Mesothelial cell of epicardium (in vitro differentiated cells): ENCODE measurements around the gene ADAMTS17. TPM values are rescaled to one million over a fixed set of nuclear protein-coding genes. Genes with fewer than 3 reads are reported as not detected.
A peak's percentile ranks its signal among the peaks of the same experiment; 100 is the strongest.

ENCODE experiments used
- DNase-seq, 2 experiments: peaks; one replicate each; pipeline ENCODE4 v3.0.0; 2021; ENCODE audit warnings: low spot score in 2 of 2; ENCODE audit not compliant: unreplicated experiment in 2 of 2
- H3K27ac Mint-ChIP-seq: 2 replicates; pipeline ENCODE4 v1.8.0; 2021; ENCODE audit warnings: mixed read lengths
- H3K27me3 Mint-ChIP-seq: 2 replicates; pipeline ENCODE4 v1.8.0; 2021; ENCODE audit warnings: low read depth, mixed read lengths
- H3K36me3 Mint-ChIP-seq: 2 replicates; pipeline ENCODE4 v1.8.0; 2021; ENCODE audit warnings: mixed read lengths
- H3K4me1 Mint-ChIP-seq: 2 replicates; pipeline ENCODE4 v1.8.0; 2021; ENCODE audit warnings: mixed read lengths
- H3K4me3 Mint-ChIP-seq: 2 replicates; pipeline ENCODE4 v1.8.0; 2021; ENCODE audit warnings: mild to moderate bottlenecking, moderate library complexity, mixed read lengths
- H3K9me3 Mint-ChIP-seq: 2 replicates; pipeline ENCODE4 v1.8.0; 2021; ENCODE audit warnings: mixed read lengths
- CTCF ChIP-seq: fragments of 200-600 bp; sonication (generic); IDR thresholded peaks from one replicate; pipeline ENCODE4 v1.5.0; 2021; ENCODE audit warnings: antibody characterized with exemption; ENCODE audit not compliant: unreplicated experiment
- total RNA-seq: library from RNA; stranded (reverse); gene quantifications from 3 replicates; pipeline ENCODE4 v1.2.1, GENCODE V29; 2021

Gene ADAMTS17
- total RNA-seq, 1 donor from 2014 or later, result 39.4 TPM

DNA sequence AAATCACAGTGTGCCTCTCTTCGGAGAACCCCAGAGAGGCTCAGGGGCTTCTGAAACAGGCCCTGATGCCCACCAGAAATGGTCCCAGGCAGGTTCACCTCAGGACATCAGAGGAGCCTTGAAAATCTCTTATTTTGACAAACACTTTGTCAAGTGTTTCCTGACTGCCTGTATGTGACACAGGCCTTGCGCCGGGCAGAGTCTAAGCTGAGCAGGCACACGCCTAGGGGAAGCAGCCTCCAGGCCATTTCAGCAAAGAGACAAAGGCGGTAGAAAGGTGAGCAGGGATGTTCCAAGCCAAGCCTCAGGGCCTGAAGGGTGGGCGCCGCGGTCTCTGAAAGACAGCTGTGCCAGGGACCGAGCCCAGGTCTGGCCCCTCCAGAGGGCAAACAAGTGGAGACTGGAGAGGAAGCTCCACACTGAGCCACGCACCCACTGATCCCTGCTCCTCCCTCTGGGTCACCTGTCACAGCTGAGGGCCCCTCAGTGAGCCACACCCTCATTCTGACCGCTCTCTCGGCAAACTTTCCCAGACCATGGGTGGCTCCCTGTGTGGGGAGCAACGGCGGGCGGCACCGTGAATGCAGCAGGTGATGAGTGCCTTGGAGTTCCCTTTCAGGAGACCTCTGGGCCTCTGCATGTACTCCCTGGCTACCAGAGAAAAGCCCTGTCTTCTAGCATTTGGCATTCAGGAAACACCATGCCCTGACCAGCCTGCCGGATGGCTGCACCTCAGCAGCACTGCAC lies 136.1 kb downstream of the ADAMTS17 start:
- H3K27me3 Mint-ChIP-seq, result no peaks in the 10 kb centered on the region
- DNase-seq, result no peak
- peaks cover 48% of the 10 kb centered on the region for H3K4me1 Mint-ChIP-seq
- no peak overlapping the region for H3K4me3 Mint-ChIP-seq
- peaks cover 17% of the 10 kb centered on the region for H3K36me3 Mint-ChIP-seq
- no peak for TF ChIP-seq CTCF
- peak overlapping the region; percentile 77 for H3K27ac Mint-ChIP-seq
- H3K9me3 Mint-ChIP-seq, result peaks cover 15% of the 10 kb centered on the region

DNA sequence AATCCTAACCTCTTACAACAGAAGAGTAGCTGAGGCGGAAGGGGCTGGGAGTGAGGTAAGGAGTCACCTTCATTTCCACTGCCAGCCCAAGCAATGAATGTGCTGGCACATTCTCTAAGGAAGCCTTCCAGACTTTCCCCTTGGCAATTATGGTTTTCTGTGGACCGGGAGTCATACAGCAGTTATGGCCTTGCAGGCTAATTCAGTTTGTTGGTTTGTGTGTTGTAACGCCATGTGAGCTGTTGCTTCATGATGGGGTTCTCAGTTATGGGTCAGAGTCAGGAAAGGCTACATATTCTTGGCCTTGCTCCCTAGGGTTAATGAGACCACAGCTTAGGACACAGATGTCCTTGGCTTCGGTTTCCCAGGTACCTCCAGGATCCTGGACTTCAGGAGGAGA lies 137.0 kb downstream of the ADAMTS17 start:
- Mint-ChIP-seq H3K9me3 (peaks cover 15% of the 10 kb centered on the region), H3K4me3 (no peak overlapping the region), H3K36me3 (peaks cover 17% of the 10 kb centered on the region), H3K4me1 (peaks cover 49% of the 10 kb centered on the region), H3K27me3 (no peaks in the 10 kb centered on the region), H3K27ac (no peak overlapping the region)
- no peak for TF ChIP-seq CTCF
- no peak for DNase-seq

DNA sequence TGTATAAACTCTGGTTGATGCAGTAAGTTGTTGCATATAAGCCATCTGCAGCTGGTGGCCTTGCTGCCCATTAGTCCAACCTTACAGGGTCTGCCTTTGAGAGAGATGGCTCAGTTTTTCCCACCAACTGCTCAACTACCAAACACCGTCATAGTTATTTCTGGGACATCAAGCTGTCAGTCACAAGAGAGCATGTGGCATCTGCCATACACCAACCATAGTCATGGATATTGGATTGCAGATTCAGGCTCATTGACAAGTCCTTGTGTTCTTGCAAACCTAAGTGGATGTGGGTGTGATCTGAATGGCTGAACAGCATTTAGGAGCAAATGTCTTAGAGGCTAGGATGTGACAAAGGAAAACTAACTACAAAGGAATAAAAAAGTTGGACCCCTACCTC lies 137.6 kb downstream of the ADAMTS17 start:
- Mint-ChIP-seq H3K27ac (no peak overlapping the region), H3K4me3 (no peak overlapping the region), H3K27me3 (no peaks in the 10 kb centered on the region), H3K4me1 (peaks cover 50% of the 10 kb centered on the region), H3K9me3 (peaks cover 15% of the 10 kb centered on the region), H3K36me3 (peaks cover 17% of the 10 kb centered on the region)
- TF ChIP-seq CTCF, result no peak
- DNase-seq, result no peak

- no peak for TF ChIP-seq CTCF
- DNase-seq, result no peak
- H3K4me1 Mint-ChIP-seq, result peaks cover 63% of the 10 kb centered on the region
- H3K27me3 Mint-ChIP-seq, result no peaks in the 10 kb centered on the region
- peak overlapping the region; percentile 92 for H3K27ac Mint-ChIP-seq
- H3K4me3 Mint-ChIP-seq, result no peak overlapping the region
- peaks cover 17% of the 10 kb centered on the region for H3K36me3 Mint-ChIP-seq
- peaks cover 15% of the 10 kb centered on the region for H3K9me3 Mint-ChIP-seq
These were observed 139.3 kb downstream of the ADAMTS17 start for GRCh38 chr15:100202309-100202960.

- H3K36me3 Mint-ChIP-seq, result peaks cover 17% of the 10 kb centered on the region
- no peaks in the 10 kb centered on the region for H3K27me3 Mint-ChIP-seq
- TF ChIP-seq CTCF, result no peak
- no peak overlapping the region for H3K4me3 Mint-ChIP-seq
- H3K4me1 Mint-ChIP-seq, result peaks cover 62% of the 10 kb centered on the region
- peak overlapping the region; percentile 92 for H3K27ac Mint-ChIP-seq
- peaks cover 15% of the 10 kb centered on the region for H3K9me3 Mint-ChIP-seq
- peak in 1 of 2 experiments; percentile 36 for DNase-seq
These were observed 140.1 kb downstream of the ADAMTS17 start for GRCh38 chr15:100201376-100202280.
